Natural killer cell (primary cell): ENCODE data around the gene UGT2B17. TPM values are rescaled to one million over a fixed set of nuclear protein-coding genes. Genes with fewer than 3 reads are reported as not detected.

ENCODE experiments used
- ATAC-seq, 3 donors: fragments of 150-1000 bp in 2 of 3; fragments of 200-7000 bp in 1 of 3; cut with Tn5 transposase; 1 replicate in 1 of 3; 2 replicates in 2 of 3; pipeline ENCODE4 v1.10.0; 2021; ENCODE audit warnings: mild to moderate bottlenecking in 2 of 3, moderate library complexity in 2 of 3
- DNase-seq, 2 donors: peaks; one replicate each; pipeline versions ENCODE4 v3.0.0 to v3.0.0-alpha.2; 2013 to 2021; ENCODE audit warnings: mixed read lengths in 1 of 2
- H3K27ac ChIP-seq: one replicate; pipeline ENCODE4 v1.5.1; 2013; ENCODE audit warnings: mild to moderate bottlenecking, low read length
- H3K27me3 ChIP-seq: one replicate; pipeline ENCODE4 v1.6.1; 2013; ENCODE audit warnings: low read length; ENCODE audit not compliant: control insufficient read depth, insufficient read depth
- H3K36me3 ChIP-seq: one replicate; pipeline ENCODE4 v1.6.1; 2013; ENCODE audit warnings: low read length; ENCODE audit not compliant: control insufficient read depth, insufficient read depth
- H3K4me1 ChIP-seq: one replicate; pipeline ENCODE4 v1.6.1; 2013; ENCODE audit warnings: low read length; ENCODE audit not compliant: control insufficient read depth, insufficient read depth
- H3K4me3 ChIP-seq: one replicate; pipeline ENCODE4 v1.5.1; 2013; ENCODE audit warnings: low read length
- H3K9me3 ChIP-seq: one replicate; pipeline ENCODE4 v1.6.1; 2013; ENCODE audit warnings: low read length; ENCODE audit not compliant: control insufficient read depth, insufficient read depth
- H3K27ac Mint-ChIP-seq, 2 donors: one replicate each; pipeline ENCODE4 v1.8.0; 2022; ENCODE audit warnings: mild to moderate bottlenecking in 2 of 2, mixed read lengths in 2 of 2, moderate library complexity in 1 of 2
- H3K27me3 Mint-ChIP-seq, 2 donors: one replicate each; pipeline ENCODE4 v1.8.0; 2022; ENCODE audit warnings: low read depth in 2 of 2, mixed read lengths in 2 of 2
- H3K36me3 Mint-ChIP-seq: one replicate; pipeline ENCODE4 v1.8.0; 2022; ENCODE audit warnings: mixed read lengths
- H3K4me1 Mint-ChIP-seq, 2 donors: one replicate each; pipeline ENCODE4 v1.8.0; 2022; ENCODE audit warnings: mixed read lengths in 2 of 2
- H3K4me3 Mint-ChIP-seq: one replicate; pipeline ENCODE4 v1.8.0; 2022; ENCODE audit warnings: mild to moderate bottlenecking, moderate library complexity, mixed read lengths
- H3K9me3 Mint-ChIP-seq, 2 donors: one replicate each; pipeline ENCODE4 v1.8.0; 2022; ENCODE audit warnings: mixed read lengths in 2 of 2
- CTCF ChIP-seq: fragments of 200-600 bp; IDR thresholded peaks from one replicate; pipeline ENCODE4 v1.8.0; 2022; ENCODE audit warnings: antibody characterized with exemption
- WGBS: methylation state at CpG from one replicate; pipeline ENCODE4 v1.1.7; 2013; ENCODE audit warnings: missing lambda C conversion rate; ENCODE audit not compliant: insufficient coverage; 5-methylcytosine and 5-hydroxymethylcytosine counted together
- intact Hi-C: fragments of 100-400 bp; cut with micrococcal nuclease; formaldehyde crosslinking; loops from one replicate; pipeline ENCODE4 v1.14.2; 2022
- total RNA-seq, 4 donors: library from RNA; stranded (reverse); fragments of 120-200 nt in 1 of 4; gene quantifications; one replicate each; pipeline versions ENCODE4 v1.2.3 to v1.2.4, GENCODE V29; 2013 to 2022

UGT2B17 gene
- total RNA-seq, 3 donors from 2014 or later (not counting 1 experiment from before 2014, with no cell fraction given) = 0.28 TPM; not detected in 2

DNA sequence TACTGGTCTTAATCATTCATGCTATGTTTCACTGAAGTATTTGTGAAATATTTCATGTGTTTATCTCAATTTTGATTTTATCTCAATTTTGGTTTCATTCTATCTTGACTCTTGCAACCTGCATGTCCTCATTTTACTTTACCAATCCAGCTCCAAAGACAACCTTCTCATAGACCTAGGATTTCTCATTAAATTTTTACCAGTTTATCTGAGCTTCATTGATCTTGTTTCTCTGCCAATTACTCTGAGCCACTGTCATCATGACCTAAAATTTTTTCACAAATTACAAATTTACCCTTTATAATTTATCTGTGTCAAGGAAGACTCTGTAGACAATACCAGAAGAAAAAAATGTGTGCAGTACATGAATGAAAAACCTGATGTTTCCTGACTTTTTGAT, 18.6 kb upstream of the UGT2B17 start:
- Mint-ChIP-seq H3K36me3 (no peaks in the 10 kb centered on the region), H3K27me3 (no peaks in the 10 kb centered on the region), H3K4me3 (no peak overlapping the region), H3K9me3 (peaks cover 12 to 18% of the 10 kb centered on the region in 2 donors), H3K4me1 (no peaks in the 10 kb centered on the region), H3K27ac (no peak overlapping the region)
- intact Hi-C loops = no loop called here
- no peak overlapping the region for H3K4me3 ChIP-seq
- H3K27ac ChIP-seq = no peak overlapping the region
- H3K36me3 ChIP-seq = no peaks in the 10 kb centered on the region
- DNase-seq (no peak), ATAC-seq (no peak)
- no peaks in the 10 kb centered on the region for H3K4me1 ChIP-seq
- no peaks in the 10 kb centered on the region for H3K27me3 ChIP-seq
- H3K9me3 ChIP-seq = no peaks in the 10 kb centered on the region
- TF ChIP-seq CTCF = no peak

- Mint-ChIP-seq H3K36me3 (no peaks in the 10 kb centered on the region), H3K9me3 (peaks cover 12 to 18% of the 10 kb centered on the region in 2 donors), H3K27ac (no peak overlapping the region), H3K4me1 (no peaks in the 10 kb centered on the region), H3K27me3 (no peaks in the 10 kb centered on the region), H3K4me3 (no peak overlapping the region)
- intact Hi-C loops = no loop called here
- H3K9me3 ChIP-seq = no peaks in the 10 kb centered on the region
- no peak overlapping the region for H3K27ac ChIP-seq
- no peak for DNase-seq
- H3K27me3 ChIP-seq = no peaks in the 10 kb centered on the region
- WGBS = 80% methylated on average over 4 of the region's 4 CpGs
- no peak for ATAC-seq
- H3K36me3 ChIP-seq = no peaks in the 10 kb centered on the region
- no peak for TF ChIP-seq CTCF
- no peak overlapping the region for H3K4me3 ChIP-seq
- H3K4me1 ChIP-seq = no peaks in the 10 kb centered on the region
These were observed 17.0 kb upstream of the UGT2B17 start for GRCh38 chr4:68593112-68593511.

DNA sequence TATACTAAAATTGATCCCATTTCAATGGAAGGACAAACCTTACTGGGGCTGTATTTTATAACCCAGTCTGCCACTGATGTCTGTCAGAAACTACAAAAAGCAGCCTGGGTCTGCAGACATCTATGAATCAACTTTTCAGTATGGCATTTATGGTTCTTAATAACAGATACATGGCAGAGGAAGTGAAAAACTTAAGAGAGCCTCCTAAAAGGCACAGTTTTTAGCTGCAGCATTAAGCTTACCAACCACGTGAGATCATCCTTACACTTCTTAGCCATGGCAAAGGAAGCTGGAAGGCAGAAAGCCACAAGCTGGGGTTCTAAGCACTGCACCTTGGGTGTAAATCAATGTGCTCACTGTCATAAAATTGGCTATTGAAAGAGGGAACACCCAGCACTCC, 16.6 kb upstream of the UGT2B17 start:
- H3K36me3 Mint-ChIP-seq = no peaks in the 10 kb centered on the region
- WGBS = 78% methylated on average over 1 of the region's 1 CpG
- DNase-seq = no peak
- ATAC-seq = no peak
- no peak for TF ChIP-seq CTCF
- no peaks in the 10 kb centered on the region for H3K27me3 ChIP-seq
- no peak overlapping the region for H3K27ac ChIP-seq
- H3K9me3 ChIP-seq = no peaks in the 10 kb centered on the region
- H3K4me3 Mint-ChIP-seq = no peak overlapping the region
- no peak overlapping the region for H3K27ac Mint-ChIP-seq
- no peaks in the 10 kb centered on the region for H3K4me1 Mint-ChIP-seq
- H3K4me1 ChIP-seq = no peaks in the 10 kb centered on the region
- intact Hi-C loops = no loop called here
- H3K4me3 ChIP-seq = no peak overlapping the region
- H3K9me3 Mint-ChIP-seq = peaks cover 12 to 18% of the 10 kb centered on the region in 2 donors
- no peaks in the 10 kb centered on the region for H3K36me3 ChIP-seq
- no peaks in the 10 kb centered on the region for H3K27me3 Mint-ChIP-seq

- no peak overlapping the region for H3K27ac ChIP-seq
- TF ChIP-seq CTCF = no peak
- no peak for DNase-seq
- Mint-ChIP-seq H3K27me3 (no peaks in the 10 kb centered on the region), H3K36me3 (no peaks in the 10 kb centered on the region), H3K27ac (no peak overlapping the region), H3K4me3 (no peak overlapping the region), H3K9me3 (peaks cover 4 to 13% of the 10 kb centered on the region in 2 donors), H3K4me1 (no peaks in the 10 kb centered on the region)
- intact Hi-C loops = no loop called here
- H3K4me1 ChIP-seq = no peaks in the 10 kb centered on the region
- H3K4me3 ChIP-seq = no peak overlapping the region
- 100% methylated on average over 1 of the region's 1 CpG for WGBS
- no peaks in the 10 kb centered on the region for H3K36me3 ChIP-seq
- H3K9me3 ChIP-seq = no peaks in the 10 kb centered on the region
- no peak for ATAC-seq
- no peaks in the 10 kb centered on the region for H3K27me3 ChIP-seq
These were observed 15.1 kb upstream of the UGT2B17 start for GRCh38 chr4:68591204-68591603.
